ENCODE measurements around the gene CD19.

Gene CD19

DNA sequence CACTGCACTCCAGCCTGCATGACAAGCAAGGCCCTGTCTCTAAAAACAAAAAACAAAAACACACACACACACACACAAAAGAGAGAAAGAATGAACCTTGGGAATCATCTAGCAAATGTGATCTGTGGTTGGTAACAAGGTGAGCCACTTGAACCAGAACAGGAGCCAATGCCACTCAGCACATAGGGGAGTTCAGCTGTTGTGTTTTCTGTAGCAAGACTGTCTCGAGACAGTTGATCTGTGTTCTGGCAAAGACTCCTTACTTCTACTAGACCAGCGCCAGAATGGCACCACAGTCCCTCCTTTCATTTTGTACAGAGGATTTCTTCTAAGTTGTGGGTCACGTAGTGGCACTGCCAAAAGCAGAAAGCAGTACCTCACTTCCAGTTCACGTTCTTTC is 32.8 kb upstream of the CD19 start:
- H3K4me1 ChIP-seq (ENCODE audit: control insufficient read depth in 1 of 2, insufficient read depth in 2 of 2, low read length in 2 of 2) = no peaks in the 10 kb centered on the region

DNA sequence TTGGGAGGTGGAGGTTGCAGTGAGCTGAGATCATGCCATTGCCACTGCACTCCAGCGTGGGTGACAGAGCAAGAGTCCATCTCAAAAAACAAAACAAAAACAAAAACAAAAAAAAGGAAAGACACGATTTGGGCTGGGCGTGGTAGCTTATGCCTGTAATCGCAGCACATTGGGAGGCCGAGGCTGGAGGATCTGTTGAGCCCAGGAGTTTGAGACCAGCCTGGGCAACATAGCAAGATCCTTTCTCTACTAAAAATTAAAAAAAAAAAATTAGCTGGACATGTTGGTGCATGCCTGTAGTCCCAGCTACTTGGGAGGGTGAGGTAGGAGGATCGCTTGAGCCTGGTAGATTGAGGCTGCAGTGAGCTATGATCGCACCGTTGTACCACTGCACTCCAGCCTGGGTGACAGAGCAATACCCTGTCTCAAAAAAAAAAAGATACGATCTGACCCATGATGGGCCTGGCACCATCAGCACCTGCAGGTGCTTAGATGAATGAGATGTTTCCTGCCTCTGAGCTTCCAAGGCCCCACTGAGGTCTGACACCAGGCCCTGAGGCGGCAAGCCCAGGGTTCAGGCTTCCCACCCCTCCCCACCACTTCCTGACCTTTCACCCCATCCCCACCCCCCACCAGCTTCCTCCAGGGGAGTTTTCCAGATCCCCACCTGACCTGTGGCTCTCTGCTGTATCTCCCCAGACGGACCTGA is 31.7 kb upstream of the CD19 start:
- Histone ChIP-seq H3K36me3 (ENCODE audit: control insufficient read depth in 1 of 2, insufficient read depth in 2 of 2, low read length in 2 of 2) (peaks cover 0 to 8% of the 10 kb centered on the region in 2 donors), H3K4me3 (ENCODE audit: low read depth in 1 of 2, low read length in 2 of 2) (no peak overlapping the region), H3K27ac (ENCODE audit: low read length) (no peak overlapping the region)

More for the DNA sequence above, 32.8 kb upstream of the CD19 start:
- H3K27me3 ChIP-seq (ENCODE audit: low read depth, low read length) = no peaks in the 10 kb centered on the region
- H3K27ac ChIP-seq (ENCODE audit: low read length) = no peak overlapping the region
- H3K9me3 ChIP-seq (ENCODE audit: control insufficient read depth in 1 of 2, low read length in 2 of 2) = no peaks in the 10 kb centered on the region
- no peaks in the 10 kb centered on the region for H3K36me3 ChIP-seq (ENCODE audit: control insufficient read depth in 1 of 2, insufficient read depth in 2 of 2, low read length in 2 of 2)
- no peak overlapping the region for H3K4me3 ChIP-seq (ENCODE audit: low read depth in 1 of 2, low read length in 2 of 2)

DNA sequence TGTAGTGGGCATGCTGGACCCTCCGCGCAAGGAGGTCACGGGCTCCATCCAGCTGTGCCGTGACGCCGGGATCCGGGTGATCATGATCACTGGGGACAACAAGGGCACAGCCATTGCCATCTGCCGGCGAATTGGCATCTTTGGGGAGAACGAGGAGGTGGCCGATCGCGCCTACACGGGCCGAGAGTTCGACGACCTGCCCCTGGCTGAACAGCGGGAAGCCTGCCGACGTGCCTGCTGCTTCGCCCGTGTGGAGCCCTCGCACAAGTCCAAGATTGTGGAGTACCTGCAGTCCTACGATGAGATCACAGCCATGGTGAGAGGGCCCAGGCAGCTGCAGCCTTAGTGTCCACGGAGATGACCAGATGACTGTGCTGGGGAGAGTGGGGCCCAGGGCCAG is 31.2 kb upstream of the CD19 start:
- Histone ChIP-seq H3K4me3 (ENCODE audit: low read depth in 1 of 2, low read length in 2 of 2) (no peak overlapping the region), H3K36me3 (ENCODE audit: control insufficient read depth in 1 of 2, insufficient read depth in 2 of 2, low read length in 2 of 2) (peaks cover 0 to 12% of the 10 kb centered on the region in 2 donors), H3K4me1 (ENCODE audit: control insufficient read depth in 1 of 2, insufficient read depth in 2 of 2, low read length in 2 of 2) (no peaks in the 10 kb centered on the region), H3K27ac (ENCODE audit: low read length) (no peak overlapping the region), H3K27me3 (ENCODE audit: low read depth, low read length) (no peaks in the 10 kb centered on the region), H3K9me3 (ENCODE audit: control insufficient read depth in 1 of 2, low read length in 2 of 2) (no peaks in the 10 kb centered on the region)

More for the DNA sequence above, 31.7 kb upstream of the CD19 start:
- H3K4me1 ChIP-seq (ENCODE audit: control insufficient read depth in 1 of 2, insufficient read depth in 2 of 2, low read length in 2 of 2) = no peaks in the 10 kb centered on the region
- H3K9me3 ChIP-seq (ENCODE audit: control insufficient read depth in 1 of 2, low read length in 2 of 2) = no peaks in the 10 kb centered on the region
- no peaks in the 10 kb centered on the region for H3K27me3 ChIP-seq (ENCODE audit: low read depth, low read length)

DNA sequence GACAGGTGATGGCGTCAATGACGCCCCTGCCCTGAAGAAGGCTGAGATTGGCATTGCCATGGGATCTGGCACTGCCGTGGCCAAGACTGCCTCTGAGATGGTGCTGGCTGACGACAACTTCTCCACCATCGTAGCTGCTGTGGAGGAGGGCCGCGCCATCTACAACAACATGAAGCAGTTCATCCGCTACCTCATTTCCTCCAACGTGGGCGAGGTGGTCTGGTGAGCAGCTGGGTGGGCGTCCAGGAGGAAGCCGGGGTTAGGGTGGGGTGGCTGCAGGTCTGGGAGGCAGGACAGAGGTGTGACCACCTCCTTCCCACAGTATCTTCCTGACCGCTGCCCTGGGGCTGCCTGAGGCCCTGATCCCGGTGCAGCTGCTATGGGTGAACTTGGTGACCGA is 29.9 kb upstream of the CD19 start:
- H3K4me3 ChIP-seq (ENCODE audit: low read depth in 1 of 2, low read length in 2 of 2) = no peak overlapping the region
- no peaks in the 10 kb centered on the region for H3K9me3 ChIP-seq (ENCODE audit: control insufficient read depth in 1 of 2, low read length in 2 of 2)
- H3K27ac ChIP-seq (ENCODE audit: low read length) = no peak overlapping the region
- H3K4me1 ChIP-seq (ENCODE audit: control insufficient read depth in 1 of 2, insufficient read depth in 2 of 2, low read length in 2 of 2) = no peaks in the 10 kb centered on the region
- peaks cover 0 to 18% of the 10 kb centered on the region in 2 donors for H3K36me3 ChIP-seq (ENCODE audit: control insufficient read depth in 1 of 2, insufficient read depth in 2 of 2, low read length in 2 of 2)
- no peaks in the 10 kb centered on the region for H3K27me3 ChIP-seq (ENCODE audit: low read depth, low read length)

DNA sequence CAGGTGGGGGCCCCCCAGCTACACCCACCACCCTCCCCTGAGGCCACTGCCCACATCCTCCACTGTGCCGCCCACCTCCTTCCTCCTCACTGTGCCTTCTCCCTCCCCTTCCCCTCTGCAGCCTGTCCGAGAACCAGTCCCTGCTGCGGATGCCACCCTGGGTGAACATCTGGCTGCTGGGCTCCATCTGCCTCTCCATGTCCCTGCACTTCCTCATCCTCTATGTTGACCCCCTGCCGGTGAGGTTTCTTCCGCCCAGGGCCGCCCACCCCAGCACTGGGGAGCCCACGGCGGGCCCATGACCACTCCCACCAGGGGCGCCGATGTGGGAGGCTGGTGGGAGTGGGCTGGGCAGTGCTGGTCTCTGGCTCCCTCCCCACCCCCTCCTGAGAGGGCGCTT is 28.9 kb upstream of the CD19 start:
- H3K4me3 ChIP-seq (ENCODE audit: low read depth in 1 of 2, low read length in 2 of 2) = no peak overlapping the region
- no peaks in the 10 kb centered on the region for H3K4me1 ChIP-seq (ENCODE audit: control insufficient read depth in 1 of 2, insufficient read depth in 2 of 2, low read length in 2 of 2)
- peaks cover 0 to 18% of the 10 kb centered on the region in 2 donors for H3K36me3 ChIP-seq (ENCODE audit: control insufficient read depth in 1 of 2, insufficient read depth in 2 of 2, low read length in 2 of 2)
- no peaks in the 10 kb centered on the region for H3K27me3 ChIP-seq (ENCODE audit: low read depth, low read length)
- H3K9me3 ChIP-seq (ENCODE audit: control insufficient read depth in 1 of 2, low read length in 2 of 2) = no peaks in the 10 kb centered on the region
- no peak overlapping the region for H3K27ac ChIP-seq (ENCODE audit: low read length)

DNA sequence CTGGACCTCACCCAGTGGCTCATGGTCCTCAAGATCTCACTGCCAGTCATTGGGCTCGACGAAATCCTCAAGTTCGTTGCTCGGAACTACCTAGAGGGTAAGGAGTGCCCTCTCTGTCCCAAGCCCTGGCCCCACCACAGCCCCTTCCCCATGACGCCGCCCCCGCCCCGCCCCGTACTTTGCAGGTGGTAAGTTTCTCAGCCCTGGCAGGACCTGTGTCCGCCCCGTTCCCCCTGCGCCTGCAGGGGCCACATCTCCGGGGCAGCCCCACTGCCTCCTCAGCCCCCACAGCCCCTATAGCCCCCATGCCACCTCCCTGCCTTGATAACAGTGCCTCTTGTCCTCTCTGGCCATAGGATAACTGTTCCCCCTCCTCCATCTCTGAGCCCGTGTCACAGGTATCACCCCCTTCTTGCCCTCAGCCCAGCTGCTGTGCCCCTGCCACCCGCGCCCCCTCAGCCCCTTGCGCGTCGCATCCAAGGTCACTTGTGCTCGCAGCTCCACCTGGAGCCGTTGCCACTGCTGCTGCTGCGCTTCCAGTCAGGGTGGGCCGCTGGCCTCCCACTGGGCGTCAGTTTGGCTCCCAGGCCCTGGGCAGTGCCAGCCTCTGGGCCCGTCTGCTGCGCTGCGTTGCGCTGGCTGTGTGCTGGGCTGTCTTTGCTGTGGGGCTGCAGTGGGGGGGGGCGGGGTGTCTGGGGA is 28.3 kb upstream of the CD19 start:
- Histone ChIP-seq H3K27me3 (ENCODE audit: low read depth, low read length) (no peaks in the 10 kb centered on the region), H3K4me1 (ENCODE audit: control insufficient read depth in 1 of 2, insufficient read depth in 2 of 2, low read length in 2 of 2) (no peaks in the 10 kb centered on the region), H3K9me3 (ENCODE audit: control insufficient read depth in 1 of 2, low read length in 2 of 2) (no peaks in the 10 kb centered on the region), H3K36me3 (ENCODE audit: control insufficient read depth in 1 of 2, insufficient read depth in 2 of 2, low read length in 2 of 2) (peaks cover 5 to 23% of the 10 kb centered on the region in 2 donors), H3K27ac (ENCODE audit: low read length) (no peak overlapping the region), H3K4me3 (ENCODE audit: low read depth in 1 of 2, low read length in 2 of 2) (no peak overlapping the region)

DNA sequence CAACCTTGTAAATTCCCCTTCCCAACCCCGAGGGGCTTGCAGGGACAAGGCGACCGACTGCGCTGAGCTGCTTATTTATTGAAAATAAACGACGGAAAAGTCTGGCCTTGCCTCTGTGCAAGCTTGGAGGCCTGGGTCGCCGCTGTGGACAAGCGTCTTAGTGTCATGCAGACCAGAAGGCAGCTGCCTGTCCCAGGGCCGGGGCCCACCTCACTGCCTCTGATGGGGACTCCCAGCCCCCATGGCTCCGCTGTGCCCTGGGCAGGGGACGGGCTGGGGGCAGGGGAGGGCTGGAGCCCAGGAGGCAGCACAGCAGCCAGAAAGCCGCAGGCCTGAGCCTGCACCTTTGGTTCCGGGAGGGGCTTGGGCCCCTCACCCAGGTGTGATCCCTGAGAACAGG is 27.4 kb upstream of the CD19 start:
- Histone ChIP-seq H3K27me3 (ENCODE audit: low read depth, low read length) (no peaks in the 10 kb centered on the region), H3K4me3 (ENCODE audit: low read depth in 1 of 2, low read length in 2 of 2) (no peak overlapping the region), H3K27ac (ENCODE audit: low read length) (no peak overlapping the region), H3K4me1 (ENCODE audit: control insufficient read depth in 1 of 2, insufficient read depth in 2 of 2, low read length in 2 of 2) (no peaks in the 10 kb centered on the region), H3K9me3 (ENCODE audit: control insufficient read depth in 1 of 2, low read length in 2 of 2) (no peaks in the 10 kb centered on the region), H3K36me3 (ENCODE audit: control insufficient read depth in 1 of 2, insufficient read depth in 2 of 2, low read length in 2 of 2) (peaks cover 7 to 26% of the 10 kb centered on the region in 2 donors)

DNA sequence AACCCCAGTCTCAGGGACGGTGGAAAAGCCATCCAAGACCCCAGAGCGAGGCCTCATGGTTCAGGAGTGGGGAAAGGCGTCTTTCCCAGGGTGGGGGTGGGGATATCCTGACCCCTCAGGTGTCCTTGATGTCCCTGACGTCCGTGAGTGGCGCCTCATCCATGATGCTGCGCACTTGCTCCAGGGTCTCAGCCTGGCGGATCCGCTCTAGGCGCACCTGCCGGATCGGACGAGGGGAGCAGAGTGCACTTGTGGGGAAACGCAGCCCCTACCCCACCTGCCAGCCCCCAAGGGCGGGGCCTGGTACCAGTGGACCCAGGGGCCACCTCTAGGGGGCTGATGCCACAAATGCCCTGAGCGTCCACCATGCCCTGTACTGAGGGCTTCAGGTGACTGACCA is 26.9 kb upstream of the CD19 start:
- no peak overlapping the region for H3K4me3 ChIP-seq (ENCODE audit: low read depth in 1 of 2, low read length in 2 of 2)
- H3K9me3 ChIP-seq (ENCODE audit: control insufficient read depth in 1 of 2, low read length in 2 of 2) = no peaks in the 10 kb centered on the region
- peaks cover 7 to 26% of the 10 kb centered on the region in 2 donors for H3K36me3 ChIP-seq (ENCODE audit: control insufficient read depth in 1 of 2, insufficient read depth in 2 of 2, low read length in 2 of 2)
- H3K27me3 ChIP-seq (ENCODE audit: low read depth, low read length) = no peaks in the 10 kb centered on the region
- H3K27ac ChIP-seq (ENCODE audit: low read length) = no peak overlapping the region
- H3K4me1 ChIP-seq (ENCODE audit: control insufficient read depth in 1 of 2, insufficient read depth in 2 of 2, low read length in 2 of 2) = no peaks in the 10 kb centered on the region

DNA sequence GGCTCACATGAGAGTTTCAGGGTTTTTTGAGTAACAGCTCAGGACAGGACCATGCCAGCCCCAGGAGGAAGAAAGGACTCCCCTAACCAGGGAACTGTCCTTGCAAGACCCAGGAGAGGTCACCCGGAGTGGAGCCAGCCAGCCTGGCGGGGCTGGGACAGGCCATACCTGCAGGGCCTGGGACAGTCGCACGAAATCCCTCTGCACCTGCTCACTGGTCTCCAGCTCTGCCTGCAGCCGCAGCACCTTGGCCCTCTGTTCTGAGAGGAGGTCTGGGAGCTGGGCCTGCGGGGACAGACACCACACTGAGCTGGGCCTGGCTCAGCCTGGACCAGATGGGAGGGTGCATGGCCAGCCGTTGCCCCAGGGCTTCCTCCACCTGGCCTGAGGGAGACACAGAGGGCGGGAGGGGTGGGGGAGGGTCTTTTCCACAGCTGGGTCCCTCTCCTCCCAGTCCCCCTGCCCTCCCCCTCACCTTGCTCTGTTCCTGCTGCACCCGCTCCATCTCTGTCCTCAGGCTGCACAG is 26.5 kb upstream of the CD19 start:
- H3K27me3 ChIP-seq (ENCODE audit: low read depth, low read length) = no peaks in the 10 kb centered on the region
- no peaks in the 10 kb centered on the region for H3K9me3 ChIP-seq (ENCODE audit: control insufficient read depth in 1 of 2, low read length in 2 of 2)
- no peak overlapping the region for H3K4me3 ChIP-seq (ENCODE audit: low read depth in 1 of 2, low read length in 2 of 2)
- H3K27ac ChIP-seq (ENCODE audit: low read length) = no peak overlapping the region
- H3K36me3 ChIP-seq (ENCODE audit: control insufficient read depth in 1 of 2, insufficient read depth in 2 of 2, low read length in 2 of 2) = peaks cover 7 to 26% of the 10 kb centered on the region in 2 donors
- no peaks in the 10 kb centered on the region for H3K4me1 ChIP-seq (ENCODE audit: control insufficient read depth in 1 of 2, insufficient read depth in 2 of 2, low read length in 2 of 2)

DNA sequence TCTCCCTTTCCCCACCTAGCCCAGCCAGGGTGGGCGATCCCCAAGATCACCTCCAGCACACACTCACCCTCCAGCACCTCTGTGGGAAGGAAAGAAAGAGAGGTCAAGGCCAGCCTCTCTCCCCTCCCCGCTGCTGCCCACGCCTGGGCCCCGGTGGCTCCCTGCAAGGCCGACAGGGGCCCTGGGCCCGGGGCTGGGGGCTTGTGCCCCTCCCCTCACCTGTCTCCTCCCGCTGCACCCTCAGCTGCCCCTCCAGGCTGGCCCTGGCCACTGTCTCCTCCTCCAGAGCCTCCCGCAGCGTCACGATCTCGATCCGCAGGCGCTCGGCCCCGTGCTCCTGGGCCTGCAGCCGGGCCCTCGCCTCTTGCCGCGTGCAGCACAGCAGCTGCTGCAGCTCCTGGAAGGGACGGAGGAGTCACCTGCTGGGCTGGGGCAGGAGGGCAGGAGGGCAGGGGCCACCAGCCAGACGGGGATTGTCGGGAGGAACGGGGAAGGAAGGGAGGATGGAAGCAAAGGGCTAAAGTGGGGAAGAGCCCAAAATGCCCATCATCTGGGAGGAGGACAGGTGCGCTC is 25.9 kb upstream of the CD19 start:
- no peaks in the 10 kb centered on the region for H3K9me3 ChIP-seq (ENCODE audit: control insufficient read depth in 1 of 2, low read length in 2 of 2)
- no peaks in the 10 kb centered on the region for H3K27me3 ChIP-seq (ENCODE audit: low read depth, low read length)
- peaks cover 7 to 29% of the 10 kb centered on the region in 2 donors for H3K36me3 ChIP-seq (ENCODE audit: control insufficient read depth in 1 of 2, insufficient read depth in 2 of 2, low read length in 2 of 2)
- H3K4me3 ChIP-seq (ENCODE audit: low read depth in 1 of 2, low read length in 2 of 2) = no peak overlapping the region
- no peak overlapping the region for H3K27ac ChIP-seq (ENCODE audit: low read length)
- no peaks in the 10 kb centered on the region for H3K4me1 ChIP-seq (ENCODE audit: control insufficient read depth in 1 of 2, insufficient read depth in 2 of 2, low read length in 2 of 2)

Measured in muscle layer of duodenum (tissue), 2 donors.